LoVo (cell line): ENCODE results near the gene SAPCD1.
A peak's percentile ranks its signal among the peaks of the same experiment; 100 is the strongest.
"Not testable (repeated sequence)": the region's sequence is repeated elsewhere in the genome, so short reads cannot be mapped to it uniquely, and the experiment has no call there.

ENCODE experiments used
- DNase-seq: peaks from one replicate; pipeline ENCODE4 v3.0.0-alpha.2; 2016; ENCODE audit warnings: low spot score

SAPCD1 gene

DNA sequence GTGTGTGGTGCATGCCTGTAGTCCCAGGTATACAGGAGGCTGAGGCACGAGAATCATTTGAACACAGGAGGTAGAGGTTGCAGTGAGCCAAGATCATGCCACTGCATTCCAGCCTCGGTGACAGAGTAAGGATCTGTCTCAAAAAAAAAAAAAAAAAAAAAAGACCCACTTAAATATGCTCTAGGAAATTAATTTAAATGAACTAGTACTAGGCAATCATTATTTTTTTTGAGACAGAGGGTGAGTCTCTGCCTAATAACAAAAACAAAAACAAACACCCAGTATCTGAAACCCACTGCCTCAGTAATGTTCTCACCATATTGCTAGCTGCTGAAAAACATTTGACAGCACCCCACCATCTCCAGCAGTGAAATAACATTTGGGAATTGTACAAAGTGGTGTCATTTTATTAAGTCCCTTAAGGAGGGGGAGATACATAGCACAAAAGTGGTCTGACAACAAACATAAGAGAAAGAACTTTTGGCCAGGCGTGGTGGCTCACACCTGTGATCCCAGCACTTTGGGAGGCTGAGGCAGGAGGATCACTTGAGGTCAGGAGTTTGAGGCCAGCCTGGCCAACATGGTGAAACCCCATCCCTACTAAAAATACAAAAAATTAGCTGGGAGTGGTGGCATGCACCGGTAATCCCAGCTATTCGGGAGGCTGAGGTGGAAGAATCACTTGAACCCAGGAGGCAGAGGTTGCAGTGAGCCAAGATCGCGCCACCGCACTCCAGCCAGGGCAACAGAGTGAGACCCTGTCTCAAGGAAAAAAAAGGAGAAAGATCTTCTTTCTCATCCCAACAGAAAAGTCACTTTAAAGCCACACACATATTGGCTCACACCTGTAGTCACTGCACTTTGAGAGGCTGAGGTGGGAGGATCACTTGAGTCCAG, 38.8 kb downstream of the SAPCD1 start:
- DNase-seq: not testable (repeated sequence)

- DNase-seq: no peak
These were observed 43.5 kb downstream of the SAPCD1 start for GRCh38 chr6:31805939-31806469.

- peak; percentile 96 for DNase-seq
These were observed 44.2 kb downstream of the SAPCD1 start, which contains the start of gene LSM2 for GRCh38 chr6:31806470-31807272. Gene LSM2 (minus strand): TSS chr6:31806966. CDS start chr6:31806757, 209 bp downstream.

- not testable (repeated sequence) for DNase-seq
These were observed 46.1 kb downstream of the SAPCD1 start for GRCh38 chr6:31808599-31808998.

- no peak for DNase-seq
These were observed 49.2 kb downstream of the SAPCD1 start for GRCh38 chr6:31811645-31812044.

DNA sequence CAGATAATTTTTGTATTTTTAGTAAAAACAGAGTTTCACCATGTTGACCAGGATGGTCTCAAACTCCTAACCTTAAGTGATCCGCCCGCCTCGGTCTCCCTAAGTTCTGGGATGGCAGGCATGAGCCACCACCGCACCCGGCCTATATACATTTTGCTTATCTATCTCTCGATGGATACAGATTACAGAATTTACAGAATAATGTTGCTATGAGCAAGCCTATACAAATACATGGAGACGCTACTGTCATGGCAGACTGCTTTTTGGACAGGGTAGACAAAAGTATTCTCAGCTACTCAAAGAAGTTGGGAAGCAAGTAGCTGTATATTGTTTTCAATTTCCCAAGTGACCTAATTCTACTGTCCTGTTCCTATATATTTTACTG, 51.0 kb downstream of the SAPCD1 start:
- no peak for DNase-seq
